A673 (cell line): ENCODE measurements around the gene HPCA. TPM values are rescaled to one million over a fixed set of nuclear protein-coding genes. Genes with fewer than 3 reads are reported as not detected.

Source experiments
- BruUV-seq: library from RNA; stranded (reverse); fragments of 400-500 nt; replicated peaks from 2 replicates; lab custom pipeline; 2021; lab: Mats Ljungman, UMichigan
- CTCF ChIA-PET: fragments of 300-600 bp; sonication (Branson Sonifier 250); formaldehyde crosslinking; loops from one replicate; lab custom pipeline; 2022; ENCODE audit warnings: antibody characterized with exemption; lab: Charles Lee
- POLR2A ChIA-PET: fragments of 300-600 bp; sonication (Branson Sonifier 250); formaldehyde crosslinking; loops from one replicate; lab custom pipeline; 2022; ENCODE audit warnings: antibody characterized with exemption; ENCODE audit not compliant: low non-redundant PET; lab: Charles Lee
- DNase-seq: peaks from one replicate; pipeline ENCODE4 v3.0.0-alpha.2; 2015; ENCODE audit warnings: low spot score
- H3K27ac ChIP-seq: fragments of 200-600 bp; sonication (generic); 2 replicates; pipeline ENCODE4 v1.5.1; 2016; ENCODE audit warnings: mixed run types, low read depth, mild to moderate bottlenecking, mixed read lengths, antibody characterized with exemption, low read length; ENCODE audit not compliant: poor library complexity, severe bottlenecking
- H3K27me3 ChIP-seq: fragments of 200-600 bp; sonication (generic); replicated peaks from 2 replicates; pipeline ENCODE4 v1.6.1; 2017; ENCODE audit warnings: mixed run types, low read depth, mild to moderate bottlenecking, mixed read lengths, antibody characterized with exemption, low read length; ENCODE audit not compliant: insufficient read depth, poor library complexity
- H3K36me3 ChIP-seq: fragments of 200-600 bp; sonication (generic); 2 replicates; pipeline ENCODE4 v1.6.1; 2016; ENCODE audit warnings: mixed run types, mild to moderate bottlenecking, mixed read lengths, antibody characterized with exemption, low read length; ENCODE audit not compliant: insufficient read depth, poor library complexity, severe bottlenecking
- H3K4me1 ChIP-seq: fragments of 200-600 bp; sonication (generic); 2 replicates; pipeline ENCODE4 v1.6.1; 2017; ENCODE audit warnings: mixed run types, mild to moderate bottlenecking, mixed read lengths, antibody characterized with exemption, low read length; ENCODE audit not compliant: insufficient read depth, poor library complexity, severe bottlenecking
- H3K4me3 ChIP-seq: fragments of 200-600 bp; sonication (generic); 2 replicates; pipeline ENCODE4 v1.5.1; 2016; ENCODE audit warnings: low read depth, mixed run types, mild to moderate bottlenecking, mixed read lengths, low read length; ENCODE audit not compliant: poor library complexity, severe bottlenecking
- H3K9me3 ChIP-seq: fragments of 200-600 bp; sonication (generic); 2 replicates; pipeline ENCODE4 v1.6.1; 2016; ENCODE audit warnings: mixed run types, low read depth, mild to moderate bottlenecking, mixed read lengths, antibody characterized with exemption, low read length; ENCODE audit not compliant: poor library complexity, severe bottlenecking
- EZH2 ChIP-seq: fragments of 200-600 bp; sonication (generic); IDR thresholded peaks from 2 replicates; pipeline ENCODE4 v1.6.1; 2017; ENCODE audit warnings: borderline replicate concordance, low read depth, mild to moderate bottlenecking, mixed read lengths, antibody characterized with exemption, low read length; ENCODE audit not compliant: poor library complexity, severe bottlenecking
- intact Hi-C: fragments of 100-400 bp; cut with micrococcal nuclease; formaldehyde crosslinking; loops from one replicate; pipeline ENCODE4 v1.10.0; 2022; ENCODE audit not compliant: unreplicated experiment
- total RNA-seq: library from RNA; stranded (reverse); gene quantifications from 2 replicates; pipeline ENCODE4 v1.2.3, GENCODE V29; 2021
- TF ChIP-seq, protein P1 (sequence below): fragments of 300-800, 200-600 bp; sonication (generic); conservative IDR thresholded peaks from 2 replicates; pipeline ENCODE4 v1.5.1; 2017; ENCODE audit warnings: low read depth, mild to moderate bottlenecking, antibody characterized with exemption, low read length, moderate library complexity, mixed read lengths

Gene HPCA
- total RNA-seq, 1 experiment from 2014 or later, result 0.69 TPM

DNA sequence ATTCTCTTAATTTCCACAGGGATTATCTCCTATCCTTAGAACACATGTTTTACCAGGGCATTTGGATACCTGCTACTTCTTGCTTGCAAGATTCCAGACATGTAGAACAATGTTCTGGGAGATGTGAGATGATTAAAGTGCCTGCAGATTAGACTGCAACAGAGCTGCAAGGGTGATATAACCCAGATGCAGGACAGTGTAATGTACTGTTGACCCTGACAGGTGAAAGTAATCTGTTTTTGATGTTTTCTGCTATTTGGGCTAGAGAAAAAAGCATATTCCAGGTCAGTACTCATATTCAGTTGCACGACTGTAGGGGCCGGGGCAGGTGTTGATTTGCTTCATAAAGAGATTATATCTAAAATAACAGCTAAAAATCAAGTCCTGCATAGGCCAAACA lies 42.0 kb downstream of the HPCA start:
- intact Hi-C loops, result no loop called here
- no TSS peak for BruUV-seq
- H3K27ac ChIP-seq, result no peak overlapping the region
- POLR2A ChIA-PET, result no interaction called here
- DNase-seq, result no peak
- no peaks in the 10 kb centered on the region for H3K27me3 ChIP-seq
- H3K36me3 ChIP-seq, result no peaks in the 10 kb centered on the region
- H3K9me3 ChIP-seq, result no peaks in the 10 kb centered on the region
- CTCF ChIA-PET, result no interaction called here
- TF ChIP-seq, protein P1, sequence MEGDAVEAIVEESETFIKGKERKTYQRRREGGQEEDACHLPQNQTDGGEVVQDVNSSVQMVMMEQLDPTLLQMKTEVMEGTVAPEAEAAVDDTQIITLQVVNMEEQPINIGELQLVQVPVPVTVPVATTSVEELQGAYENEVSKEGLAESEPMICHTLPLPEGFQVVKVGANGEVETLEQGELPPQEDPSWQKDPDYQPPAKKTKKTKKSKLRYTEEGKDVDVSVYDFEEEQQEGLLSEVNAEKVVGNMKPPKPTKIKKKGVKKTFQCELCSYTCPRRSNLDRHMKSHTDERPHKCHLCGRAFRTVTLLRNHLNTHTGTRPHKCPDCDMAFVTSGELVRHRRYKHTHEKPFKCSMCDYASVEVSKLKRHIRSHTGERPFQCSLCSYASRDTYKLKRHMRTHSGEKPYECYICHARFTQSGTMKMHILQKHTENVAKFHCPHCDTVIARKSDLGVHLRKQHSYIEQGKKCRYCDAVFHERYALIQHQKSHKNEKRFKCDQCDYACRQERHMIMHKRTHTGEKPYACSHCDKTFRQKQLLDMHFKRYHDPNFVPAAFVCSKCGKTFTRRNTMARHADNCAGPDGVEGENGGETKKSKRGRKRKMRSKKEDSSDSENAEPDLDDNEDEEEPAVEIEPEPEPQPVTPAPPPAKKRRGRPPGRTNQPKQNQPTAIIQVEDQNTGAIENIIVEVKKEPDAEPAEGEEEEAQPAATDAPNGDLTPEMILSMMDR, result no peak
- TF ChIP-seq EZH2, result no peak
- no peaks in the 10 kb centered on the region for H3K4me1 ChIP-seq
- no peak overlapping the region for H3K4me3 ChIP-seq

GRCh38 chr1:32928715-32929114 lies 42.4 kb downstream of the HPCA start:
- TF ChIP-seq, protein P1, result no peak
- TF ChIP-seq EZH2, result no peak

GRCh38 chr1:32929366-32929765 lies 43.1 kb downstream of the HPCA start:
- ChIA-PET POLR2A (no interaction called here), CTCF (no interaction called here)
- H3K4me3 ChIP-seq, result no peak overlapping the region
- intact Hi-C loops, result no loop called here
- no TSS peak for BruUV-seq
- no peak overlapping the region for H3K27ac ChIP-seq
- TF ChIP-seq, protein P1, result no peak
- no peak for TF ChIP-seq EZH2
- DNase-seq, result no peak
- no peaks in the 10 kb centered on the region for H3K36me3 ChIP-seq
- H3K4me1 ChIP-seq, result no peaks in the 10 kb centered on the region
- H3K9me3 ChIP-seq, result no peaks in the 10 kb centered on the region
- H3K27me3 ChIP-seq, result no peaks in the 10 kb centered on the region

More at GRCh38 chr1:32928715-32929114, 42.4 kb downstream of the HPCA start:
- intact Hi-C loops, result no loop called here
- no peak overlapping the region for H3K27ac ChIP-seq
- H3K27me3 ChIP-seq, result no peaks in the 10 kb centered on the region
- ChIA-PET POLR2A (no interaction called here), CTCF (no interaction called here)
- no peak for DNase-seq
- BruUV-seq, result no TSS peak
- no peaks in the 10 kb centered on the region for H3K4me1 ChIP-seq
- H3K36me3 ChIP-seq, result no peaks in the 10 kb centered on the region
- no peaks in the 10 kb centered on the region for H3K9me3 ChIP-seq
- H3K4me3 ChIP-seq, result no peak overlapping the region
